ENCODE measurements around the gene KCND3.
"Not testable (repeated sequence)": the region's sequence is repeated elsewhere in the genome, so short reads cannot be mapped to it uniquely, and the experiment has no call there.

The KCND3 gene

GRCh38 chr1:111745675-111746613 is 243.5 kb downstream of the KCND3 start:
- DNase-seq (ENCODE audit: insufficient read length, low spot score) = no peak
- TF ChIP-seq POLR2A (IDR thresholded peaks at IDR 0.05; ENCODE audit: low read depth, low read length) = no peak
- FAIRE-seq = no peak

- FAIRE-seq (no peak), DNase-seq (ENCODE audit: insufficient read length, low spot score) (no peak)
- no peak for TF ChIP-seq POLR2A (IDR thresholded peaks at IDR 0.05; ENCODE audit: low read depth, low read length)
Observed at GRCh38 chr1:111743679-111744101, 245.8 kb downstream of the KCND3 start.

DNA sequence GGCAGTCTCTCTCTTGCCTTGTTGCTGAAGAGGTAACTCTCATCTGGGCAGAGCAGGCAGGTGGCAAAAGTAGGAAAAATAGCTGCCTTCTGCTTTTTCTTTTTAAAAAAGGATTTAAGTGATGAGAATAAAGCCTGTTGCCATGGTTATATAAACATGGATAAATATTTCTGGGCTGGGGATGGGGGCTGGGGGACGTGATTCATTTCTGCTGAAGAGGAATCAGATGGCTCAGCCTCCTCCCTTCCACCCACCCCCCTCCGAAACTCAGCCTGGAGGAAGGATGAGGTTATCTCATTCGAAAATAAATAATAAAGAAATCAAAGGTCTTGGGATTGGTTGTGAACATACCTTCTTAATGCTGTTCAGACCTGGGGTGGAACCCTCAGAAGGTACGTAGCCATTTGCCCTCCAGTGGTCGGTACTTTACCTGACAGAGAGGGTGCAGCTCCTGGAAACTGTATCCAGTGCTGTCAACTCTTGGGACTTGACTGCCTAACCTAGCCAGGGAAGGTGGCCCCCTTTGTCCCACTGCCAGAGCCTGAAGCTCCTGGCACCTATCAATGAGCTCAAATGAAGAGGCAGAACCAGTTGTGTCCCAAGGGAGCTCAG is 246.4 kb downstream of the KCND3 start:
- no peak for DNase-seq (ENCODE audit: insufficient read length, low spot score)
- no peak for FAIRE-seq
- no peak for TF ChIP-seq POLR2A (IDR thresholded peaks at IDR 0.05; ENCODE audit: low read depth, low read length)

GRCh38 chr1:111742292-111742691 is 247.2 kb downstream of the KCND3 start:
- not testable (repeated sequence) for DNase-seq (ENCODE audit: insufficient read length, low spot score); FAIRE-seq

DNA sequence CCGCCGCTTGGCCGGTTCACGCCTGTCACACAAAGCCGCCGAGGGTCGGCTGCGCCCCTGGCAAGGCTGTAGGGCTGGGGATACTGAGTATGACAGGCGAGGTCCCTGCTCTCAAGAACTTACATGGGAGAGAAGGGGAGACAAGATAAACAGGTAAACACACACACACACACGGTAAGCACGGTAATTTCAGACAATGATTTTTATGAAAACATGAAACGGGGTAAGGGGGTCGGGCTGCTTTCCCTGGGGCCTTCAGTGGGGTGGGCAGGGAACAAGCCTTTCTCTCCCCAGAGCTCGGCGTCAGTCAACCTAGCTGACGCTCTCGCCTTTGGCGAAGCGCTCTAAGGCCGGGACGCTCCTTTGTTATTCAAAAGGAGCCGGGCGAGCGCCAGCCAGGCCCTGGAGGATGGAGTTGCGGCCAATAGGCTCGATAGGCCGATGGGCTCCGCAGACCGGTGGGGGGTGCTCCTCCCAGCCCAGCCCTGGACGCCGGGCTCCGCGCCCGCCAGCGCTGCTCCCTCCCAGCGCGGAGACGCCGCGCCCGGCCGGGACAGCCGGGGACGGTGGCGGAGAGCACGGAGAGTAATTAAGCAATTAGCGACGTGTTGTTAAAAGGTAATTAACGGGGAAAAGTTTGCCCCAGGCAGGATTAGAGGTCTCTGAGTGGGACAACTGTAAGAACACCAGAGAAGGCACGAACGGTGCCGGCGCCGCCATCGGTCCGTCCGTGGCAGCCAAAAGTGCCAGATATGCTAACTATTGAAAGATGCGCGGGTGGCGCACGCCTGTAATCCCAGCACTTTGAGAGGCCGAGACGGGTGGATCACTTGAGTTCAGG is 249.3 kb downstream of the KCND3 start:
- no peak for TF ChIP-seq POLR2A (IDR thresholded peaks at IDR 0.05; ENCODE audit: low read depth, low read length)
- no peak for FAIRE-seq
- no peak for DNase-seq (ENCODE audit: insufficient read length, low spot score)

GRCh38 chr1:111739194-111739924 is 250.1 kb downstream of the KCND3 start, which contains the start of gene INKA2:
Gene INKA2 (minus strand): TSS chr1:111739395. CDS start chr1:111739242, 153 bp downstream.
- FAIRE-seq (no peak), DNase-seq (ENCODE audit: insufficient read length, low spot score) (peak; percentile 91)
- TF ChIP-seq POLR2A (IDR thresholded peaks at IDR 0.05; ENCODE audit: low read depth, low read length) = 0 out of 2 replicates have a peak, but pooled peaks have one; percentile 15

DNA sequence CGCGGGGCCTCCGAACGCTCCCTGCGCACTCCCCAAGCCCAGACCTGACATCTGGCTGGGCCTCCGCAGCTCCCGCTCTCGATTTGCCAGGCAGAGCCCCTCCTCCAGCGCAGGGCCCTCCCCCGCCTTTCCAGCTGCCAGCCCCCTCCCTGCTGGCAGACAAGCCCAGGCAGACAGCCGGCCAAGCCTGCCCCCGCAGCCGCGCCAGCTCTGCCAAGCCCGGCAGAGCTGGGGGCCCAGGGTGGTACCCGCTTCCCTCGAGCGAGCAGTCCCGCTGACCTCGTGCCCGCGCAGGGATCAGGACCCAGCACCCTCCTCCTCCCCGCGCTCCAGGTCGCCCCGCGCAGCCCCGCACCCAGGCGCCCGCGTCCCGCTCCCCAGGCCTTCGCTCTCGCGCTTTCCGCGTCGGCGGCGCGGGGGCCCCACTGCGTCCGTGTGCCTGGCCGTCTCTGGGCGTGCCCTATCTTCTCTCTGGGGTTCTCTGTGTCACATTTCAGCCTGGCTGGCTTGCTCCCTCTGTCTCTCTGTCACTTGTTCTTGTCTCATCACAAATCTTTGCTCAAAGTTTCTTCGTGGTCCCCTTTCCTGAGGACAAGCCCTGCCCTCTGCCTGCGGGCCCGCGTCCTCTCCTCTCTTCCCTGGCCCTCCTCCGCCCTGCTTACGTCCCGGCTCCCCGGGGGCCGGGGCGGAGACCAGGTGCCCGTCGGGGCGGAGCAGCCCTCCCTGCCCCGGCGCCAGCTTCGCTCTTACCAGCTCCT is 250.9 kb downstream of the KCND3 start:
- FAIRE-seq (no peak), DNase-seq (ENCODE audit: insufficient read length, low spot score) (peak; percentile 71)
- no peak for TF ChIP-seq POLR2A (IDR thresholded peaks at IDR 0.05; ENCODE audit: low read depth, low read length)

GRCh38 chr1:111738133-111738435 is 251.4 kb downstream of the KCND3 start:
- FAIRE-seq = no peak
- no peak for DNase-seq (ENCODE audit: insufficient read length, low spot score)
- no peak for TF ChIP-seq POLR2A (IDR thresholded peaks at IDR 0.05; ENCODE audit: low read depth, low read length)

GRCh38 chr1:111737216-111738132 is 252.0 kb downstream of the KCND3 start:
- no peak for TF ChIP-seq POLR2A (IDR thresholded peaks at IDR 0.05; ENCODE audit: low read depth, low read length)
- DNase-seq (ENCODE audit: insufficient read length, low spot score) = no peak
- no peak for FAIRE-seq

DNA sequence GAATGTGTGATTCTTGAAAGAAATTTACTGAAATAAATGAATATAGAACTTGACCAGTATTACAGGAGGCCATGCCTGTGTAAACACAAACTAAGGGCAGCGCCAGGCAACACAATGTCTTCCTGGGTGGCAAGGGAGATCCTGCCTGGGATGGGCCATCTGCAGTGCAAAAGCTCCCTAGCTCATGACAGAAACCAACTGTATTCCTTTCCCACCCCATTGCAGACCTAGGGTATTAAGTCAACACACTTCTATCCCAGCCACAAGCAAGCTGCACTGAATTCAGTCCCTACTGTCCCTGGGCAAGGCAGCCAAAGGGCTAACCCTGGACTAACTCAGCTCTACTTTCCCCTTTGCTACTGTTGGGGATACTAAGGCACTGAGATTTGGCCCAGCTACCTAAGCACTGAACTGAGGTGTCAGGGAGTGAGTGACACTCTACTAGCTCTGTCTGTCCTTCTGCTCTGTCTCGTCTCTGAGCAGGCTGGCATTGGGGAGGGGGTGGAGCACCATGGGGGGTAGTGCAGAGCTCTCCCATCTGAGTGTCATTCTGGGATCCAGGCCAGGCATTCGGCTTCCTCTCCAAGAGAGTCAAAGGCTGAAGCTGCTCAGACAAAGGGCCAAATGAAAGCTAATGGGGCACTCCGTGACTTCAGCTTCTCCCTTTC is 252.8 kb downstream of the KCND3 start:
- no peak for TF ChIP-seq POLR2A (IDR thresholded peaks at IDR 0.05; ENCODE audit: low read depth, low read length)
- FAIRE-seq (no peak), DNase-seq (ENCODE audit: insufficient read length, low spot score) (no peak)

- TF ChIP-seq POLR2A (IDR thresholded peaks at IDR 0.05; ENCODE audit: low read depth, low read length) = no peak
- DNase-seq (ENCODE audit: insufficient read length, low spot score) (no peak), FAIRE-seq (no peak)
Observed at GRCh38 chr1:111735858-111736544, 253.5 kb downstream of the KCND3 start.
